HFFc6 (cell line): ENCODE measurements around the gene AMER3. TPM values are rescaled to one million over a fixed set of nuclear protein-coding genes. Genes with fewer than 3 reads are reported as not detected.

Experiments used
- DNase-seq: peaks from one replicate; pipeline ENCODE4 v3.0.0-alpha.2; 2018
- H3K27ac Mint-ChIP-seq: 2 replicates; pipeline ENCODE4 v1.8.0; 2020; ENCODE audit warnings: mild to moderate bottlenecking, mixed read lengths
- H3K27me3 Mint-ChIP-seq: 2 replicates; pipeline ENCODE4 v1.8.0; 2021; ENCODE audit warnings: mild to moderate bottlenecking, moderate library complexity, mixed read lengths; ENCODE audit not compliant: insufficient read depth
- H3K36me3 Mint-ChIP-seq: 2 replicates; pipeline ENCODE4 v1.8.0; 2021; ENCODE audit warnings: low read depth, mixed read lengths
- H3K4me1 Mint-ChIP-seq: 2 replicates; pipeline ENCODE4 v1.8.0; 2020; ENCODE audit warnings: low read depth, mixed read lengths
- H3K4me3 Mint-ChIP-seq: 2 replicates; pipeline ENCODE4 v1.8.0; 2020; ENCODE audit warnings: mild to moderate bottlenecking, moderate library complexity, mixed read lengths
- H3K9me3 Mint-ChIP-seq: 2 replicates; pipeline ENCODE4 v1.8.0; 2020; ENCODE audit warnings: mild to moderate bottlenecking, mixed read lengths
- CTCF ChIP-seq: fragments of 200-600 bp; sonication (generic); IDR thresholded peaks from 2 replicates; pipeline ENCODE4 v1.5.0; 2021; ENCODE audit warnings: antibody characterized with exemption, mild to moderate bottlenecking
- total RNA-seq, 6 experiments: library from RNA; stranded (reverse); fragmentation: NEBNext Ultra II Directional; extraction: Animal tissue kit (Norgen Biotek cat#: 25700); gene quantifications; 2 replicates in 1 of 6; 3 replicates in 5 of 6; pipeline ENCODE4 v1.2.3, GENCODE V29; 2021

AMER3 gene
- total RNA-seq, 6 experiments from 2014 or later: not detected

DNA sequence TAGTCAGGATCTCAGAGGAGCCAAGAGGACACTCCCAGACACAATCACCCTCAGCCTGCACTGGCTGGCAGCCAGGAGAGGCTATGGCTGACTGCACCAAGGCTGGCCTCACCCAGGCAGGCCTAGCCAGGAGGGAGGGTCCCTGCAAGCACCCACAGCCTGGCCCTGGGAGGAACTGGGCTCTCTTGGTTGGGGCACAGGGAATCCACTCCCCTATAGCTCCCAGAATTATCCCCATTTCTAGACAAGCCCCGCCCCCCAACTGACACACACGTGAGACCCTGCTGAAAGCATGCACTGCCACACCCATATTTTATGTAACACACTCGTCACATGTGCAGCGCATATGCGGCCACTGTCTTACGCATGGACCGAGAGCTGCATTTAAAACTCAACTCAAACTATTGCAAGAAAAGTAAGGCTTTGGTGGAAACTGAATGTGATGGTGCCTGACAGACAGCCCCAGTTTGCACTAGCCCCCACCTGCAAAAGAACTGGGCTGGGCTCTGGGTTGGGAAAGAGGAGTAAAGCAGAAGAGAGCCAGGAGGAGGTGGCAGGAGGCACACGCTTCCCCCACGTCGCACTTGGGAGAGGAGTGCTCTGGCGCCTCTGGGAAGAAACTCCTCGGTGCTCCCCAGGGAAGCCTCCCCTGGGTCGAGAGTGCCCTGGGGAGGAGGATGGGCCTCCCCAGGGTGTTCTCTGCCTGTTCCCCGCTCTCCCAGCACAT is 52.5 kb downstream of the AMER3 start:
- no peaks in the 10 kb centered on the region for H3K36me3 Mint-ChIP-seq
- H3K9me3 Mint-ChIP-seq: no peaks in the 10 kb centered on the region
- no peak for DNase-seq
- TF ChIP-seq CTCF: no peak
- peaks cover 4% of the 10 kb centered on the region for H3K27me3 Mint-ChIP-seq
- no peak overlapping the region for H3K4me3 Mint-ChIP-seq
- H3K27ac Mint-ChIP-seq: no peak overlapping the region
- no peaks in the 10 kb centered on the region for H3K4me1 Mint-ChIP-seq

DNA sequence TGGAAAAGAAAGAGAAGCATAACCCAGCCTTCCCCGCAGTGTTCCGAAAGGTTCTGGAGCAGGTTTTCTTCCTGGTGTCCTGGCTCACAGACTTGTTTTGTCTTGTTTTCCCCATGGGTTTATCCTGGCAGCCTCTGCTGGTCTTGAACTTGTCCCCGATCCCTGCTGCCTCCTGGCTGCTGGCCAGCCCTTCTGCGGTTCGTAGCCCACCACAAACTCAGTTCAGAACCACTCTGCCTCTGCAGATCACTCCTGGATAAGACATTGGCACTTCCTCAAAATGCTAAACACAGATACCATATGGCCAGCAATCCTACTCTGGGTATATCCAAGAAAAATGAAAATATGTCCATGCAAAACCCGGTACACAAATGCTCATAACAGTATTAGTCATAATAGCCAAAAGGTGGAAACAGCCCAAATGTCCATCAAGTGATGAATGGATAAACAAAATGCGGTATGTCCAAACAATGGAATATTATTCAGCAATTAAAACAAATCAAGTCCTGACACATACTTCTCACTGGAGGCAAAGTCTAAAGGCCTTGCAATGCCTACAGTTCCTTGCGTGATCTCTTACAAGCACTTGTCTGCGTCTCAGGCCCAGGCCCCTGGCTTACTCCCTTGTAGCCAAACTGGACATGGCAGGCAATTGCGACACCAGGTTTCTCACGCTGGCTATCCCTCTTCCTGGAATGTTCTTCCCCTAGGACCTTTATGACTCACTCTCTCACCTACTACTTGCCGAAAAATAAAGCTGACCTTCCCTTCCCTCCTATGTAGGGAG is 53.3 kb downstream of the AMER3 start:
- no peak for TF ChIP-seq CTCF
- Mint-ChIP-seq H3K4me3 (no peak overlapping the region), H3K36me3 (no peaks in the 10 kb centered on the region), H3K9me3 (no peaks in the 10 kb centered on the region), H3K27me3 (peaks cover 4% of the 10 kb centered on the region), H3K27ac (no peak overlapping the region), H3K4me1 (no peaks in the 10 kb centered on the region)
- no peak for DNase-seq

DNA sequence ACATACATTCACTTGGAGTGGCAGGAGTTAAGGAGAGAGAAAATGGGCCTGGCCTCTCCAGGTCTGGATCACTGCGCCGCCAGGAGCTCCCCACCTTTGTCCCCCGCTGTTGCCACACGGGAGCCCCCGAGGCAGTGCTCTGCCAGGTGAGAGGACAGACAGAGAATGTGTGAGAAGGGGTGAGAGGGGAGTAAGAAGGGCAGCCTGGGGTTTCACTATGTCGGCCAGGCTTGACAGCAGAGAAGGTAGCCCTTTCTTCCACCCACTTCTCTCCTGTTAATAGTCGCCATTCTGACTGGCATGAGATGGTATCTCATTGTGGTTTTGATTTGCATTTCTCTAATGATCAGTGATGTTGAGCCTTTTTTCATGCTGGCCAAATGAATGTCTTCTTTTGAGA is 55.1 kb downstream of the AMER3 start:
- H3K9me3 Mint-ChIP-seq: no peaks in the 10 kb centered on the region
- no peak for TF ChIP-seq CTCF
- no peak overlapping the region for H3K27ac Mint-ChIP-seq
- H3K27me3 Mint-ChIP-seq: peaks cover 12% of the 10 kb centered on the region
- H3K36me3 Mint-ChIP-seq: no peaks in the 10 kb centered on the region
- H3K4me3 Mint-ChIP-seq: no peak overlapping the region
- no peak for DNase-seq
- no peaks in the 10 kb centered on the region for H3K4me1 Mint-ChIP-seq

GRCh38 chr2:130813722-130814121 is 58.4 kb downstream of the AMER3 start:
- no peak overlapping the region for H3K27ac Mint-ChIP-seq
- H3K4me1 Mint-ChIP-seq: no peaks in the 10 kb centered on the region
- no peak for DNase-seq
- H3K9me3 Mint-ChIP-seq: no peaks in the 10 kb centered on the region
- no peaks in the 10 kb centered on the region for H3K36me3 Mint-ChIP-seq
- peaks cover 14% of the 10 kb centered on the region for H3K27me3 Mint-ChIP-seq
- no peak overlapping the region for H3K4me3 Mint-ChIP-seq
- TF ChIP-seq CTCF: no peak

GRCh38 chr2:130814931-130815680 is 59.8 kb downstream of the AMER3 start:
- no peaks in the 10 kb centered on the region for H3K9me3 Mint-ChIP-seq
- no peak for TF ChIP-seq CTCF
- H3K27me3 Mint-ChIP-seq: peaks cover 15% of the 10 kb centered on the region
- H3K27ac Mint-ChIP-seq: no peak overlapping the region
- no peaks in the 10 kb centered on the region for H3K36me3 Mint-ChIP-seq
- H3K4me3 Mint-ChIP-seq: no peak overlapping the region
- no peaks in the 10 kb centered on the region for H3K4me1 Mint-ChIP-seq
- DNase-seq: no peak

Other genes with a start within 250 kb of the AMER3 start
- gene POTEI, start 246.2 kb upstream of the AMER3 start, total RNA-seq: not detected
- not detected for gene CFC1B, start 234.3 kb upstream of the AMER3 start, total RNA-seq
- gene CFC1, start 156.0 kb upstream of the AMER3 start, total RNA-seq: not detected
- gene POTEJ, start 144.1 kb upstream of the AMER3 start, total RNA-seq: not detected
- not detected for gene GPR148, start 26.5 kb upstream of the AMER3 start, total RNA-seq
- 1 to 10 TPM in 5 of 6 experiments, under 1 TPM in 1; 0.94 to 2.2 (median 1.4) TPM for gene ARHGEF4, start 81.4 kb downstream of the AMER3 start, total RNA-seq